NCI-H2171 treated with DMSO at 0.1 percent for 48 hours (cell line): ENCODE data around the gene SLC2A13.
"Not testable (repeated sequence)": the region's sequence is repeated elsewhere in the genome, so short reads cannot be mapped to it uniquely, and the experiment has no call there.

Experiments
- DNase-seq: peaks from one replicate; lab custom pipeline; 2025; lab: John Stamatoyannopoulos, UW

SLC2A13 gene

GRCh38 chr12:39812456-39812855, 293.4 kb downstream of the SLC2A13 start:
- not testable (repeated sequence) for DNase-seq

- no peak for DNase-seq
Observed at GRCh38 chr12:39807043-39807442, 298.8 kb downstream of the SLC2A13 start.

GRCh38 chr12:39805651-39806050, 300.2 kb downstream of the SLC2A13 start:
- DNase-seq = no peak

GRCh38 chr12:39804898-39805297, 301.0 kb downstream of the SLC2A13 start:
- DNase-seq = no peak

GRCh38 chr12:39804479-39804878, 301.4 kb downstream of the SLC2A13 start:
- DNase-seq = no peak

- no peak for DNase-seq
Observed at GRCh38 chr12:39803151-39803550, 302.7 kb downstream of the SLC2A13 start.

GRCh38 chr12:39798977-39799376, 306.9 kb downstream of the SLC2A13 start:
- DNase-seq = no peak

- no peak for DNase-seq
Observed at GRCh38 chr12:39798429-39798828, 307.5 kb downstream of the SLC2A13 start.

- no peak for DNase-seq
Observed at GRCh38 chr12:39795481-39795880, 310.4 kb downstream of the SLC2A13 start.

- DNase-seq = no peak
Observed at GRCh38 chr12:39792938-39793337, 312.9 kb downstream of the SLC2A13 start.

- no peak for DNase-seq
Observed at GRCh38 chr12:39788239-39788638, 317.6 kb downstream of the SLC2A13 start.

GRCh38 chr12:39785814-39786213, 320.1 kb downstream of the SLC2A13 start:
- not testable (repeated sequence) for DNase-seq

GRCh38 chr12:39782026-39782545, 323.8 kb downstream of the SLC2A13 start:
- DNase-seq = no peak

GRCh38 chr12:39780913-39781446, 324.9 kb downstream of the SLC2A13 start:
- DNase-seq = peak; percentile 36

GRCh38 chr12:39780411-39780912, 325.4 kb downstream of the SLC2A13 start:
- DNase-seq = no peak

- no peak for DNase-seq
Observed at GRCh38 chr12:39779768-39780340, 326.0 kb downstream of the SLC2A13 start.

- DNase-seq = no peak
Observed at GRCh38 chr12:39777465-39777864, 328.4 kb downstream of the SLC2A13 start.

- DNase-seq = no peak
Observed at GRCh38 chr12:39773266-39773665, 332.6 kb downstream of the SLC2A13 start.

- no peak for DNase-seq
Observed at GRCh38 chr12:39772821-39773259, 333.0 kb downstream of the SLC2A13 start.

- no peak for DNase-seq
Observed at GRCh38 chr12:39771456-39771855, 334.4 kb downstream of the SLC2A13 start.

- peak; percentile 35 for DNase-seq
Observed at GRCh38 chr12:39764944-39765560, 340.8 kb downstream of the SLC2A13 start.

- DNase-seq = no peak
Observed at GRCh38 chr12:39763890-39764169, 342.1 kb downstream of the SLC2A13 start.

- DNase-seq = no peak
Observed at GRCh38 chr12:39763071-39763889, 342.6 kb downstream of the SLC2A13 start.
